ENCODE measurements around the gene TUBA1A. TPM values are rescaled to one million over a fixed set of nuclear protein-coding genes. Genes with fewer than 3 reads are reported as not detected.

Gene TUBA1A
- 652 and 678 TPM in 2 replicates for total RNA-seq

GRCh38 chr12:49188916-49189367 is at the start of gene TUBA1A:
Gene TUBA1A, minus strand, starts transcription at chr12:49189080. Its CDS starts 101 bp downstream, at chr12:49188979.

Other genes starting within 250 kb of the TUBA1A start
- 34.9 and 38.1 TPM in 2 replicates for gene ARF3, start 231.6 kb downstream of the TUBA1A start, total RNA-seq
- 0.06 TPM in 1 of 2 replicates, not detected in the other for gene WNT10B, start 217.3 kb downstream of the TUBA1A start, total RNA-seq
- not detected in 2 replicates for gene WNT1, start 210.8 kb downstream of the TUBA1A start, total RNA-seq
- 0.06 and 0.13 TPM in 2 replicates for gene DDN, start 189.7 kb downstream of the TUBA1A start, total RNA-seq
- 83.4 and 87.9 TPM in 2 replicates for gene PRKAG1, start 170.3 kb downstream of the TUBA1A start, total RNA-seq
- 23.5 and 31.5 TPM in 2 replicates for gene KMT2D, start 128.3 kb downstream of the TUBA1A start, total RNA-seq
- gene RHEBL1, start 119.1 kb downstream of the TUBA1A start, total RNA-seq: 0.19 and 0.40 TPM in 2 replicates
- gene DHH, start 94.3 kb downstream of the TUBA1A start, total RNA-seq: under 0.01 and 0.06 TPM in 2 replicates
- gene LMBR1L, start 78.2 kb downstream of the TUBA1A start, total RNA-seq: 33.5 and 34.1 TPM in 2 replicates
- 1,878 and 2,204 TPM in 2 replicates for gene TUBA1B, start 57.7 kb downstream of the TUBA1A start, total RNA-seq
- 277 and 325 TPM in 2 replicates for gene TUBA1C, start 76.0 kb upstream of the TUBA1A start, total RNA-seq
- gene PRPH, start 106.1 kb upstream of the TUBA1A start, total RNA-seq: 0.92 and 1.4 TPM in 2 replicates
- gene TROAP, start 134.2 kb upstream of the TUBA1A start, total RNA-seq: 9.5 and 10.6 TPM in 2 replicates
- 0.06 TPM in 1 of 2 replicates, not detected in the other for gene C1QL4, start 148.1 kb upstream of the TUBA1A start, total RNA-seq
- 4.9 and 5.4 TPM in 2 replicates for gene DNAJC22, start 157.8 kb upstream of the TUBA1A start, total RNA-seq
- 18.5 and 19.3 TPM in 2 replicates for gene SPATS2, start 178.4 kb upstream of the TUBA1A start, total RNA-seq